Measurements from ENCODE around the gene STAU1.

DNA sequence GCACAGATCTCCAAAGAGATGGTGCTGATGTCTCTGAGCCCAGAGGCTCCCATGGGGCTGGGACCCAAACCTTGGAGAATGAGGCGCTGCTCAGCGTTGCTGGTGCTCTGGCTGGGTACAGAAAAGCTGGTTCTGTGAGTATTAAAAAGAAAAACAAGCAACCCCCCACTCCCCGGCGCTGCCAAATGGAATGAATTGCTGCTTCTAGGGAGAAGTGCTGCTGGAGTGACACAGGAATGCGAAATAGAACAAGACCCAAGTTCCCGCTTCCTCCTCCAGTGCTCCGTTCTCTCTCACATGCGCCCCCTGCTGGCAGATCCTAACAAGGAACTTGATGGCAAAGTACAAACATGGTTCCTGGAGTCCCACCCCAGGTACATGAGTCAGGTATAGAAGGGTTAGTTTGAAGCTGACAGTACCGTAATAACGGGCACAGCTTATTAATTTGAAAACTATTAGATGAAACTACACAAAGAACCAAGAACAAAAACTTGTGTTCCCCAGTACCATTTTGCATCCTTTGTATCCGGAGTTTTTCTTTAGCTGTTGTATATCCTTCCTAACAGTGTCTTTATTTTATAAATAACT is 29.0 kb upstream of the STAU1 start:
- TF ChIP-seq EZH2 (IDR thresholded peaks at IDR 0.05; ENCODE audit: insufficient read depth, poor library complexity, severe bottlenecking) (no peak), EZH2phosphoT487 (IDR thresholded peaks at IDR 0.05; ENCODE audit: insufficient read depth, low read depth) (no peak)

All from GM23248 (cell line).